HG03575 (cell line): ENCODE data around the gene COL1A2.

ENCODE experiments used
- ATAC-seq: cut with Tn5 transposase; IDR thresholded peaks from one replicate; pipeline ENCODE4 v1.9.1; 2021; ENCODE audit not compliant: unreplicated experiment, insufficient number of reproducible peaks, low FRiP score; ENCODE audit errors: extremely low read depth

COL1A2 gene

GRCh38 chr7:94426980-94427875 lies 32.5 kb downstream of the COL1A2 start:
- no peak for ATAC-seq

DNA sequence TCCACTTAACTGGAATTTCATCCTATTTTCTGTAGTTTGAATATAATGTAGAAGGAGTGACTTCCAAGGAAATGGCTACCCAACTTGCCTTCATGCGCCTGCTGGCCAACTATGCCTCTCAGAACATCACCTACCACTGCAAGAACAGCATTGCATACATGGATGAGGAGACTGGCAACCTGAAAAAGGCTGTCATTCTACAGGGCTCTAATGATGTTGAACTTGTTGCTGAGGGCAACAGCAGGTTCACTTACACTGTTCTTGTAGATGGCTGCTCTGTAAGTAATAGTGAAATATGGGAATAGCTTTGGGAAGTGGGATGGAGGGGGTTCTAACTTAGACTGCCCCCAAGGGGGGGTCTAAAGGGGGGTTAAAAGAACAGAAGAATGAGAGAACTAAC lies 34.5 kb downstream of the COL1A2 start:
- ATAC-seq = no peak

- no peak for ATAC-seq
Measured at GRCh38 chr7:94431176-94431575, 36.5 kb downstream of the COL1A2 start.

- no peak for ATAC-seq
Measured at GRCh38 chr7:94431619-94432280, 37.1 kb downstream of the COL1A2 start.

DNA sequence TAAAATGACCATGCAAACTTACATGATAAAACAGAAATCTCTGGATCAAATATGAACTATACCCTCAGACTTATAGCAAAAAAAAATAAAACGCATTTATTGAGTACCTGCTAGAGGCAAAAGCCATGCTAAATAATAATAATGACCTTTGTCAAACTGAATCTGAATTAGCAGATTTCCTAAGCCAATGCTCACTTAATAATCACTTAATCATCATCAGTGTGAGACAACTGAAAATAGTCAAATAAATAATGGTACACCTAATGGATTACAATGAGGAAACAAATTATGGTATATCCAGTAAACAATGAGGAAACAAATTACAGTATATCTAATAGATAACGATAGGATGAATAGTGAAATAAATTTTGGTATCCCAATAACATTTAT lies 37.6 kb downstream of the COL1A2 start:
- ATAC-seq = no peak

GRCh38 chr7:94432817-94433216 lies 38.1 kb downstream of the COL1A2 start:
- no peak for ATAC-seq

GRCh38 chr7:94433224-94433623 lies 38.5 kb downstream of the COL1A2 start:
- no peak for ATAC-seq

DNA sequence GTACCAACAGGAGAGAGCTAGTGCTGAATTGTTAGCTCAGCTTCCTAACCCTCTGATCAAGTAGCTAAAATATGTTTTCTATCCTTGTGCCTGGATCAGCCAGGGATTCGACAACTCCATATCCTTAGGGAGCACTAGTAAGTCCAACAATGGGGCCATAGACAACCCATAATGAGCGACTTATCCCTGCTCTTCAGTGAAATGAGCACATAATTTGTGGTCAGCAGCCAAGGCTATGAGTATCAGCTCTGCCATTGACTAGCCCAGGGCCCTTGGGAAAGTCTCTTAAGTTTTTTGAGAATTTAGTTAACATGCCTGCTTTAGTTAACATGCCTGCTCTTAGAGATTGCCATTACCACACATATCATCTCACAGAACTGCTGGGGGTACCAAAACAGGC lies 39.3 kb downstream of the COL1A2 start:
- no peak for ATAC-seq

GRCh38 chr7:94436018-94436604 lies 41.4 kb downstream of the COL1A2 start:
- ATAC-seq = peak; percentile 77

GRCh38 chr7:94436700-94437099 lies 42.0 kb downstream of the COL1A2 start:
- no peak for ATAC-seq

DNA sequence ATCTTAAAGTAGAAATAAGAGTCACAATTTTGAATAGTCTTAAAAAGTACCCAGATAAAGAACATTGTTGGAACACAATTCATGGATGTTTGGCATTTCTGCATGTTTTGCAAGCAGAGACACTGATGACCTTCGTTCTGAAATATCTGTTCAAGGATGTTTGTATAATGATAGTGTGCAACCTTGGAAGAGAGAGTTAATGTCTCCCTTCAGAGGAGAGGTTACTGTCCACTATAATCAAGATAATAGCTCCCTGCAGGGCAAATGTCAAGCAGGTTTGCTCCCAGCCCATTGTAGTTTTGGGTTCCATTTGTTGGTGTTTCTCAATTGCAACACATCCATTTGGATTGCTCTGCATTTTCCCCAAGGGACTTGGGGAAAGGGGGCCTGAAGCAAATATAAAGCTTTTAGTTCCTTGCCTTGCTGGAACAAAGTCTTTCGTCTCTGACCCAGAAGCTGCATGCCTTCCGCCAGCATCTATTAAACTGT lies 45.2 kb downstream of the COL1A2 start:
- ATAC-seq = no peak

GRCh38 chr7:94440451-94441039 lies 45.9 kb downstream of the COL1A2 start:
- no peak for ATAC-seq

DNA sequence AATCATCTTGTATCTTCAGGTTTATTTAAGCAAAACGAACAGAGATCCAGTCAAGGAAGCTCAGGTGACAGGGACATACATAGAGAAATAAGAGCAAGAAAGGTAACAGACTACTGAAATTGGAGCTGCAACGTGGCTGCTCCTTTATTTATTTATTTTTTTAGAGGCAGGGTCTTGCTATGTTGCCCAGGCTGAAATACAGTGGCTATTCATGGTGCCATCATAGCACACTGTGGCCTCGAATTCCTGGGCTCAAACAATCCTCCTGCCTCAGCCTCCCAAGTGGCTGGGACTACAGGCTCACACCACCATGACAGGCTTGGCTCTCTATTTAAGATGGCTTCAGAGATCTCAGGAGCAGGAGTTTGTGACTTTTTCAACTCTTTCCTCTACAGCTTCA lies 46.4 kb downstream of the COL1A2 start:
- no peak for ATAC-seq

- no peak for ATAC-seq
Measured at GRCh38 chr7:94442639-94443038, 47.9 kb downstream of the COL1A2 start.

DNA sequence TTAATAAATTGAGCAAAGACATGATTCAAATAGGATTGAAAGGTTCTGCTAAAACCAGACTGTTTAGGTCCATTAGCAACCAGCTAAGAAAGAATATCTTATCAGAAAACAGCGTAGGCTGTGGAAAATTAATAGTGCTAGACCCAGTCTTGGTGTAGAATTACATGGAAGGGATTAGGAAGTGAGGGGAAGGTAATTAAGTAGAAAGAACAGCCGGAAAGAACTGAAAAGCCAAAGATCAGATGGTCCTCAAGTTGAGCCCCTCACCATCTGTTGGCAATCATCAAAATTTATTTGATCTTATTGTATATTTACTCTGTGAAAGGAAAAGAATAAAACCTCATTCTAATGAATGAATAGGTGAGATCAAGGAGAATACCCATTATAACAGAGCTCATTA lies 50.1 kb downstream of the COL1A2 start:
- no peak for ATAC-seq

DNA sequence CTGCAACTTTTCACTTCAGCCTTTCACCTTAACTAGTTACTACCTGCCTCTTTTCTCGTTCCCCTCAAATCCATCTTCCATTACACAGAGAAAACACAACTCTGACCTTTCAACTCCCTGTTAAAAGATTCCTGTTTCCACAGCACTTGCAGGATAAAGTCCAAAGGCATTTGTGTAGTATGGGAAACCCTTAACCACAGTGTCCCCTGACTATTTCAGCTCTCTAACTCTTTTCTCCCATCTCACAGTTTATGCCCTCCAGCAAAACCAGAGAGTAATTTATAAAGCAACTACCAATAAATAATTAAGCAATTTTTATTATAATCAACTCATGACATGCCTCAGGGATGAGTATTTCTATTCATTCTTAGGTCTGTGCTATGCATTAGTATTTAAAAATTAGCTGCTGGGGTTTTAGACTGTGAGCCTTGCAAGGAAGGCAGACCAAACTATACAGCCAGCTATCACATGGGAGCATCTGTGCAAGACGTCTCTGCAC lies 51.0 kb downstream of the COL1A2 start:
- no peak for ATAC-seq

- ATAC-seq = no peak
Measured at GRCh38 chr7:94446308-94446707, 51.6 kb downstream of the COL1A2 start.

- no peak for ATAC-seq
Measured at GRCh38 chr7:94449151-94449725, 54.5 kb downstream of the COL1A2 start.

GRCh38 chr7:94450044-94450697 lies 55.5 kb downstream of the COL1A2 start:
- ATAC-seq = no peak
